K562 (cell line): ENCODE data around the gene PAIP2. TPM values are rescaled to one million over a fixed set of nuclear protein-coding genes. Genes with fewer than 3 reads are reported as not detected.

Experiments used
- ADNP ChIP-seq: fragments of 200-800 bp; sonication (Bioruptor generic); IDR thresholded peaks from 2 replicates; pipeline ENCODE4 v1.6.1; 2016; ENCODE audit warnings: missing genetic modification characterization, missing compliant biosample characterization
- CTBP1 ChIP-seq: fragments of 450-650 bp; IDR thresholded peaks from 2 replicates; pipeline ENCODE4 v1.6.1; 2016; ENCODE audit warnings: borderline replicate concordance
- DMBX1 ChIP-seq: fragments of 250-450 bp; sonication (Bioruptor Pico); IDR thresholded peaks from 2 replicates; pipeline ENCODE4 v1.8.0; 2022; ENCODE audit warnings: inconsistent platforms, mild to moderate bottlenecking, moderate library complexity, borderline replicate concordance
- MAFG ChIP-seq: fragments of 450-650 bp; conservative IDR thresholded peaks from 2 replicates; pipeline ENCODE4 v1.6.1; 2016; ENCODE audit warnings: missing genetic modification characterization, missing compliant biosample characterization
- MCM5 ChIP-seq: fragments of 450-650 bp; IDR thresholded peaks from 2 replicates; pipeline ENCODE4 v1.6.1; 2016; ENCODE audit warnings: low read depth
- NBN ChIP-seq: fragments of 450-650 bp; IDR thresholded peaks from 2 replicates; pipeline ENCODE4 v1.6.1; 2016; ENCODE audit warnings: low read depth, mild to moderate bottlenecking
- NFE2L1 ChIP-seq: fragments of 450-650 bp; IDR thresholded peaks from 2 replicates; pipeline ENCODE4 v1.6.1; 2016; ENCODE audit warnings: missing genetic modification characterization, low read depth, mild to moderate bottlenecking, missing compliant biosample characterization, moderate library complexity, borderline replicate concordance
- REST ChIP-seq, 2 experiments: fragments of 450-650 bp; formaldehyde crosslinking in 1 of 2; IDR thresholded peaks; 2 replicates each; pipeline versions ENCODE4 v1.4.0 to v1.6.1; 2014 to 2020; ENCODE audit warnings: mild to moderate bottlenecking in 2 of 2, borderline replicate concordance in 1 of 2, low read depth in 1 of 2
- RFX5 ChIP-seq: IDR thresholded peaks from 2 replicates; pipeline ENCODE4 v1.6.1; 2011; ENCODE audit warnings: low read depth, mild to moderate bottlenecking, improper control_type of control experiment, low read length
- TCF3 ChIP-seq: sonication (generic); formaldehyde crosslinking; IDR thresholded peaks from 2 replicates; pipeline ENCODE4 v1.4.0; 2020; ENCODE audit warnings: mild to moderate bottlenecking, missing genetic modification reagents
- TEAD1 ChIP-seq, 2 experiments: fragments of 450-650 bp in 1 of 2; sonication (generic) in 1 of 2; formaldehyde crosslinking; IDR thresholded peaks; 2 replicates each; pipeline versions ENCODE4 v1.4.0 to v1.8.0; 2020 to 2022; ENCODE audit warnings: mild to moderate bottlenecking in 2 of 2, missing genetic modification reagents in 1 of 2
- ZFP1 ChIP-seq: fragments of 450-650 bp; formaldehyde crosslinking; IDR thresholded peaks from 2 replicates; pipeline ENCODE4 v1.4.0; 2020; ENCODE audit warnings: mild to moderate bottlenecking, mixed read lengths
- ZFP36 ChIP-seq: fragments of 150-350 bp; IDR thresholded peaks from 2 replicates; pipeline ENCODE4 v1.6.1; 2018; ENCODE audit warnings: low read length, low read depth; ENCODE audit not compliant: partially characterized antibody
- ZNF224 ChIP-seq: sonication (generic); formaldehyde crosslinking; IDR thresholded peaks from 2 replicates; pipeline ENCODE4 v1.8.0; 2022; ENCODE audit warnings: mild to moderate bottlenecking, missing genetic modification reagents
- ZNF232 ChIP-seq: sonication (generic); formaldehyde crosslinking; IDR thresholded peaks from 2 replicates; pipeline ENCODE4 v1.8.0; 2022; ENCODE audit warnings: mild to moderate bottlenecking, missing genetic modification reagents
- ZNF354B ChIP-seq: fragments of 250-450 bp; sonication (Bioruptor Pico); IDR thresholded peaks from 2 replicates; pipeline ENCODE4 v1.4.0; 2020
- ZSCAN29 ChIP-seq: fragments of 450-650 bp; IDR thresholded peaks from 2 replicates; pipeline ENCODE4 v1.6.1; 2017
- polyA plus RNA-seq, 8 experiments: library from polyadenylated mRNA; depleted of rRNA in 4 of 8; stranded (reverse) in 5 of 8; unstranded in 3 of 8; fragments of >200 nt; fragmentation: Nextera tagmentation in 2 of 8; fragmentation: Illumina TruSeq in 1 of 8; extraction: Ambion mirVana in 2 of 8; extraction: Trizol in 1 of 8; gene quantifications; 2 replicates each; pipeline versions ENCODE4 v1.2.1 to v1.2.3, GENCODE V29; 2011 to 2014; ENCODE audit warnings: inconsistent platforms in 1 of 8, missing spikeins in 1 of 8
- total RNA-seq, 7 experiments: library from RNA; depleted of rRNA in 6 of 7; stranded (reverse); fragments of >200 nt in 6 of 7; fragmentation: Illumina TruSeq in 2 of 7; extraction: Trizol in 2 of 7; gene quantifications; 2 replicates each; pipeline versions ENCODE4 v1.2.1 to v1.2.3, GENCODE V29; 2011 to 2021; ENCODE audit warnings: low replicate concordance in 1 of 7
- TF ChIP-seq, protein P1 (sequence below): sonication (generic); formaldehyde crosslinking; IDR thresholded peaks from 2 replicates; pipeline ENCODE4 v1.5.0; 2020; ENCODE audit warnings: missing genetic modification reagents

The PAIP2 gene
- total and polyA plus RNA-seq, 9 of the 15 experiments (the other 6 are each of a cell fraction or from before 2014, with no cell fraction given), result 78.3 to 187 (median 128) TPM

- TF ChIP-seq REST (IDR thresholded peaks at IDR 0.05; ENCODE audit: borderline replicate concordance), result no peak
- TF ChIP-seq REST (CRISPR knock-in tag; IDR thresholded peaks at IDR 0.05; ENCODE audit: low read depth), result 0 out of 2 replicates have a peak, but pooled peaks have one; percentile 44
- TF ChIP-seq ZSCAN29, result no peak
- peak; percentile 23; the same call in 1 of the 2 replicates for TF ChIP-seq ZNF232 (CRISPR knock-in tag)
- TF ChIP-seq MCM5, result no peak
- TF ChIP-seq ADNP (tag), result 0 out of 2 replicates have a peak, but pooled peaks have one; percentile 12
- TF ChIP-seq, protein P1, sequence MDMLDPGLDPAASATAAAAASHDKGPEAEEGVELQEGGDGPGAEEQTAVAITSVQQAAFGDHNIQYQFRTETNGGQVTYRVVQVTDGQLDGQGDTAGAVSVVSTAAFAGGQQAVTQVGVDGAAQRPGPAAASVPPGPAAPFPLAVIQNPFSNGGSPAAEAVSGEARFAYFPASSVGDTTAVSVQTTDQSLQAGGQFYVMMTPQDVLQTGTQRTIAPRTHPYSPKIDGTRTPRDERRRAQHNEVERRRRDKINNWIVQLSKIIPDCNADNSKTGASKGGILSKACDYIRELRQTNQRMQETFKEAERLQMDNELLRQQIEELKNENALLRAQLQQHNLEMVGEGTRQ (CRISPR knock-in tag), result no peak
- TF ChIP-seq RFX5, result no peak
- TF ChIP-seq ZFP36, result no peak
- peak; percentile 78; the same call in 1 of the 2 replicates for TF ChIP-seq ZNF224 (CRISPR knock-in tag)
- TF ChIP-seq DMBX1 (CRISPR knock-in tag), result no peak
- no peak for TF ChIP-seq MAFG (tag)
- TF ChIP-seq CTBP1, result peak; percentile 75
- no peak for TF ChIP-seq TCF3
- TF ChIP-seq ZNF354B (CRISPR knock-in tag), result no peak
- TF ChIP-seq TEAD1 (CRISPR knock-in tag; IDR thresholded peaks at IDR 0.05), result peak; percentile 26 to 78; a peak in 3 of 4 replicates
- TF ChIP-seq ZFP1 (CRISPR knock-in tag), result no peak
- TF ChIP-seq NBN, result no peak; the same call in 1 of the 2 replicates
- TF ChIP-seq NFE2L1 (tag), result no peak
Measured at GRCh38 chr5:139293507-139294373, 47.9 kb upstream of the PAIP2 start, which contains the start of gene MATR3 (continued).
